Measurements from ENCODE around the gene FRMD1.

Gene FRMD1

GRCh38 chr6:168033791-168034190 lies 45.2 kb downstream of the FRMD1 start:
- Histone ChIP-seq H3K4me1 (ENCODE audit: control insufficient read depth in 1 of 2, insufficient read depth in 1 of 2, low read depth in 1 of 2, low read length in 1 of 2) (no peaks in the 10 kb centered on the region), H3K36me3 (no peaks in the 10 kb centered on the region), H3K27me3 (peaks cover 60% of the 10 kb centered on the region)

GRCh38 chr6:168032005-168032760 lies 46.8 kb downstream of the FRMD1 start:
- Histone ChIP-seq H3K4me1 (ENCODE audit: control insufficient read depth in 1 of 2, insufficient read depth in 1 of 2, low read depth in 1 of 2, low read length in 1 of 2) (no peaks in the 10 kb centered on the region), H3K9me3 (no peaks in the 10 kb centered on the region), H3K27me3 (peaks cover 53% of the 10 kb centered on the region), H3K27ac (no peak overlapping the region), H3K4me3 (ENCODE audit: low read depth in 1 of 2, low read length in 1 of 2) (no peak overlapping the region), H3K36me3 (no peaks in the 10 kb centered on the region)
- no peak for TF ChIP-seq CTCF (IDR thresholded peaks at IDR 0.05)

More at GRCh38 chr6:168033791-168034190, 45.2 kb downstream of the FRMD1 start:
- no peak overlapping the region for H3K27ac ChIP-seq
- no peak for TF ChIP-seq CTCF (IDR thresholded peaks at IDR 0.05)
- H3K9me3 ChIP-seq, result no peaks in the 10 kb centered on the region
- no peak overlapping the region for H3K4me3 ChIP-seq (ENCODE audit: low read depth in 1 of 2, low read length in 1 of 2)

GRCh38 chr6:168031411-168031971 lies 47.5 kb downstream of the FRMD1 start:
- Histone ChIP-seq H3K36me3 (no peaks in the 10 kb centered on the region), H3K9me3 (no peaks in the 10 kb centered on the region), H3K4me1 (ENCODE audit: control insufficient read depth in 1 of 2, insufficient read depth in 1 of 2, low read depth in 1 of 2, low read length in 1 of 2) (no peaks in the 10 kb centered on the region), H3K4me3 (ENCODE audit: low read depth in 1 of 2, low read length in 1 of 2) (no peak overlapping the region), H3K27me3 (peaks cover 46% of the 10 kb centered on the region), H3K27ac (no peak overlapping the region)
- TF ChIP-seq CTCF (IDR thresholded peaks at IDR 0.05), result no peak

- Histone ChIP-seq H3K4me3 (ENCODE audit: low read depth in 1 of 2, low read length in 1 of 2) (no peak overlapping the region), H3K27ac (no peak overlapping the region), H3K9me3 (no peaks in the 10 kb centered on the region), H3K27me3 (peaks cover 40% of the 10 kb centered on the region), H3K36me3 (no peaks in the 10 kb centered on the region), H3K4me1 (ENCODE audit: control insufficient read depth in 1 of 2, insufficient read depth in 1 of 2, low read depth in 1 of 2, low read length in 1 of 2) (no peaks in the 10 kb centered on the region)
- no peak for TF ChIP-seq CTCF (IDR thresholded peaks at IDR 0.05)
Observed at GRCh38 chr6:168030908-168031307, 48.1 kb downstream of the FRMD1 start.

- no peak for TF ChIP-seq CTCF (IDR thresholded peaks at IDR 0.05)
- peaks cover 34% of the 10 kb centered on the region for H3K27me3 ChIP-seq
- H3K4me3 ChIP-seq (ENCODE audit: low read depth in 1 of 2, low read length in 1 of 2), result no peak overlapping the region
- no peak overlapping the region for H3K27ac ChIP-seq
- no peaks in the 10 kb centered on the region for H3K4me1 ChIP-seq (ENCODE audit: control insufficient read depth in 1 of 2, insufficient read depth in 1 of 2, low read depth in 1 of 2, low read length in 1 of 2)
- no peaks in the 10 kb centered on the region for H3K9me3 ChIP-seq
- no peaks in the 10 kb centered on the region for H3K36me3 ChIP-seq
Observed at GRCh38 chr6:168030218-168030746, 48.7 kb downstream of the FRMD1 start.

Measured in neutrophil (primary cell).